ENCODE measurements around the gene PAFAH2.
A peak's percentile ranks its signal among the peaks of the same experiment; 100 is the strongest.
"Not testable (repeated sequence)": the region's sequence is repeated elsewhere in the genome, so short reads cannot be mapped to it uniquely, and the experiment has no call there.

The PAFAH2 gene

GRCh38 chr1:25933479-25934365 lies 64.1 kb downstream of the PAFAH2 start:
- DNase-seq (ENCODE audit: low read depth in 3 of 3, low spot score in 1 of 3) = no peak

- not testable (repeated sequence) for DNase-seq (ENCODE audit: low read depth in 3 of 3, low spot score in 1 of 3)
Observed at GRCh38 chr1:25932811-25933400, 65.0 kb downstream of the PAFAH2 start.

- no peak for DNase-seq (ENCODE audit: low read depth in 3 of 3, low spot score in 1 of 3)
Observed at GRCh38 chr1:25932321-25932720, 65.5 kb downstream of the PAFAH2 start.

- no peak for DNase-seq (ENCODE audit: low read depth in 3 of 3, low spot score in 1 of 3)
Observed at GRCh38 chr1:25929016-25929415, 68.8 kb downstream of the PAFAH2 start.

GRCh38 chr1:25927521-25928265 lies 70.2 kb downstream of the PAFAH2 start:
- no peak for DNase-seq (ENCODE audit: low read depth in 3 of 3, low spot score in 1 of 3)

GRCh38 chr1:25926731-25927496 lies 70.9 kb downstream of the PAFAH2 start:
- no peak for DNase-seq (ENCODE audit: low read depth in 3 of 3, low spot score in 1 of 3)

- no peak for DNase-seq (ENCODE audit: low read depth in 3 of 3, low spot score in 1 of 3)
Observed at GRCh38 chr1:25924454-25924853, 73.4 kb downstream of the PAFAH2 start.

GRCh38 chr1:25922971-25923552 lies 74.8 kb downstream of the PAFAH2 start:
- no peak for DNase-seq (ENCODE audit: low read depth in 3 of 3, low spot score in 1 of 3)

- DNase-seq (ENCODE audit: low read depth in 3 of 3, low spot score in 1 of 3) = peak in 1 of 3 donors; percentile 27
Observed at GRCh38 chr1:25922056-25922970, 75.5 kb downstream of the PAFAH2 start.

GRCh38 chr1:25918615-25919014 lies 79.2 kb downstream of the PAFAH2 start:
- no peak for DNase-seq (ENCODE audit: low read depth in 3 of 3, low spot score in 1 of 3)

GRCh38 chr1:25917996-25918395 lies 79.9 kb downstream of the PAFAH2 start:
- no peak for DNase-seq (ENCODE audit: low read depth in 3 of 3, low spot score in 1 of 3)

GRCh38 chr1:25916460-25916859 lies 81.4 kb downstream of the PAFAH2 start:
- DNase-seq (ENCODE audit: low read depth in 3 of 3, low spot score in 1 of 3) = no peak

GRCh38 chr1:25914074-25914995 lies 83.5 kb downstream of the PAFAH2 start:
- DNase-seq (ENCODE audit: low read depth in 3 of 3, low spot score in 1 of 3) = no peak

GRCh38 chr1:25913206-25913605 lies 84.7 kb downstream of the PAFAH2 start:
- no peak for DNase-seq (ENCODE audit: low read depth in 3 of 3, low spot score in 1 of 3)

GRCh38 chr1:25912076-25912831 lies 85.6 kb downstream of the PAFAH2 start:
- DNase-seq (ENCODE audit: low read depth in 3 of 3, low spot score in 1 of 3) = no peak

GRCh38 chr1:25911162-25911561 lies 86.7 kb downstream of the PAFAH2 start:
- no peak for DNase-seq (ENCODE audit: low read depth in 3 of 3, low spot score in 1 of 3)

Measured in stimulated activated CD4-positive, alpha-beta T cell treated with anti-CD3 and anti-CD28 coated beads, TNF-alpha, amount 100 ng/mL, for 1 hour (primary cell).